SHP77 treated with DMSO at 0.1 percent for 48 hours (cell line): ENCODE measurements around the gene KRTAP1-4.
"Not testable (repeated sequence)": the region's sequence is repeated elsewhere in the genome, so short reads cannot be mapped to it uniquely, and the experiment has no call there.

Experiments
- DNase-seq: peaks from one replicate; lab custom pipeline; 2025; lab: John Stamatoyannopoulos, UW

Gene KRTAP1-4

DNA sequence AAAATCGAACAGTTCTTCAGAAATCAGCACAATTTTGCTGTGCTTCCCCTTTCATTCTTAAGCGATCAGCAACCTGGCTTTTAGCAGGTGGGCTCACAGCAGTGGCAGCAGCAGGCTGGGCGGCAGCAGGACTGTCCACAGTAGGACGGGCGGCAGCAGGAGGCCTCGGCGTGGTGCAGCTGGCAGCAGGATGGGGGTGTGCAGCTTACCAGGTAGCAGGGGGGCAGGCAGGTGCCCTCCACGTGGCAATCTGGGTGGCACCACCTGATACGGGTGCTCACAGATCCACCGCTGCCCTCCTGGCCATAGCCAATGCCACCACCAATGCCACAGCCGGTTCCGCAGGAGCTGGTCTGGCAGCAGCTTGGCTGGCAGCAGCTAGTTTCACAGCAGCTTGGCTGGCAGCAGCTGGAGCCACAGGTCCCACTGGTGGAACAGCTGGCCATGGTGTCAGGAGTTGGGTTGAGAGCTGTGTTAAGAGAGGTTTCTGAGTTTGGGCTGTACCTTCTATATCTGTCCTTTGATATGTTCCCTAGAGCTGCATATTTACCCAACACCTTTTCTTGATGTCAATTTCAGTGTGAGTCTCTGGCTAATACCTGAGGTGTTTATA lies at the start of gene KRTAP1-4:
TSS of gene KRTAP1-4 (minus strand) at position 563 of the 613 bp plus-strand sequence. CDS start at position 446, 117 bp downstream.
- DNase-seq, result no peak

- DNase-seq, result no peak
Measured at GRCh38 chr17:41076788-41077187, 46.8 kb upstream of the KRTAP1-4 start.

DNA sequence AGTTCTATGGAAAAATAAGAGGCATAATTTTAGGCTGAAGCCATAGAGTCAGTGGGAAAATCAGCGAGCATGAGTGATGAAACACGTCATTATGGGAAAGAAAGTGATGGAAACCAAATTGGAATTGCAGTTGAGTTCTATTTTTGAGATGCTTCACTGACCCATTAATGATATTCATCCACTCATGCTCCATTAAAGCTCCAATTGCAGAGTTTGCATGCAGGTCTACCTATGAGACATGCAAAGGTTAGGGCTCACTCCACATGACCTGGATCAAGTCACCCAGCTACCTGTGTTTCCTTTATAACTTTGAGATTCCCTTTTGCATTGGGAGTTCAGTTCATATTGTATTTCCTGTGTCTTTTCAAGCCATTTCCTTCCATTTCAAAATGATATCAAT lies 43.7 kb upstream of the KRTAP1-4 start:
- no peak for DNase-seq

DNA sequence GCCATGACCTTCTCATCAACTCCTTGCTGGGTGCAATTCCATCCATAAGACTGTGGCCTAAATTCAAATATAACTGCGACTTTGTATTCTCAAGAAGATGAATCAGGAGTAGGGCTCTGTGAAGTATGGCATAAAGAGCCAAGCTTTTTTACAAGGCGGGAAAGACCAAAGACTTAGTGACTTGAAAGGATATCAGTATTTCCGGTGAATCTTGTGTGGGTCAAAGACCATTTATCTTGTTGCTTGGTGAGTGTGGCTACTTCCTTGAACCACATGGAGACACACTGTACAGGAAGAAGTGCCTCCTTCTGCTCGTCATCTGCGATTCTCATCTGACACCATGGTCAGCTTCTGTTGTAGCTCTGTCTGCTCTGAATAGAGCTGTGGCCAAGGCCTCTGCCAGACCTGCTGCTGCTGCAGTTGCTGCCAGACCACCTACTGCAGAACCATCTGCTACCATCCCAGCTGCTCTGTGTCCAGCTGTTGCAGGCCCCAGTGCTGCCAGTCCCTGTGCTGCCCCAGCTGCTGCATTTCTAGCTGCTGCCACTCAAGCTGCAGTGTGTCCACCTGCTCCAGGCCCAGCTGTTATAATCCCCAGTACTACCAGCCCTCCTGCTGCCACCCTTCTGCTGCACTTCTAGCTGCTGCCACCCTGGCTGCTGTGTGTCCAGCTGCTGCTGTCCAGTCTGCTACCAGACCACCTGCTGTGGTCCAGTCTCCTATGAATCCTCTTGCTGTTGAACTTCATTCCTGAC lies 41.8 kb upstream of the KRTAP1-4 start:
- DNase-seq, result no peak

GRCh38 chr17:41069031-41069430 lies 39.0 kb upstream of the KRTAP1-4 start:
- DNase-seq, result no peak

GRCh38 chr17:41067281-41067680 lies 37.3 kb upstream of the KRTAP1-4 start:
- no peak for DNase-seq

GRCh38 chr17:41065829-41066624 lies 36.0 kb upstream of the KRTAP1-4 start, which contains the start of gene KRTAP2-4:
KRTAP2-4 (minus strand) TSS chr17:41065879; CDS start chr17:41065845, 34 bp downstream.
- DNase-seq, result no peak

GRCh38 chr17:41065016-41065689 lies 35.2 kb upstream of the KRTAP1-4 start:
- DNase-seq, result not testable (repeated sequence)

DNA sequence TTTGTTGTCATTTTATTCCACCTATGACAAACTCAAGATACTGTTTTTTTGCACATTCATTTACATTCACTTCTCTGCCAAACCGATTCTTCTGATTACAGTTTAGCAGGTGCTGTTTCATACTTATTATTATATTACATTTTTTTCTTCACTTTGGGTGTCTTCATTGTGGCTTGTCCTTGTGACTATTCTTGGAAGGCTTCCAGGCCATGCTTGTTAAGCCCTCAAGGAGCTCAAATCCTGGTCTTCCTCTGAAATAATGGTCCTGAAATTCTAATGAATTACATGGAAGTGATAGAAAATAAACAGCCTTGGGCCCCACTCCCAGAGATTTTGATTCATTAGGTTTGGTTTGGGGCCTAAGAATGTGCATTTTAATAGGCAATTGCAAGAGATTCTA lies 34.3 kb upstream of the KRTAP1-4 start:
- DNase-seq, result no peak

DNA sequence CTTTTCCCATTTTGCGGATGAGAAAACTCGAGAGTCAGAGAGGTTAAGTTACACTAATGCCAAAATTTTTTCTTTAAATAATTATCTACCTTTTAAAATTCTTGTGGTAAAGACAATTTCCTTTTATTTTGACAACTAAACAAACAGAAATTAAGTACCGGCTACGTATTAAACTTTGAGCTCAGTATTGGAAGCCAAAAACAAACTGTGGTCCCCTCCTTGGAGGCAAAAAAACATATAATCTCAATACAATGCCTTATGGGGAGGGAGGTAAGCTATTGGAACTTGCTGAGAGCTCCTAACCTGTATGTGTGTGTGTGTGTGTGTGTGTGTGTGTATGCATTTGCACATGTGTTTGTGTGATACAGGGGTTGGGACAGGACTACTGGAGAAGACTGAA lies 33.5 kb upstream of the KRTAP1-4 start:
- no peak for DNase-seq

- no peak for DNase-seq
Measured at GRCh38 chr17:41061964-41062363, 32.0 kb upstream of the KRTAP1-4 start.

DNA sequence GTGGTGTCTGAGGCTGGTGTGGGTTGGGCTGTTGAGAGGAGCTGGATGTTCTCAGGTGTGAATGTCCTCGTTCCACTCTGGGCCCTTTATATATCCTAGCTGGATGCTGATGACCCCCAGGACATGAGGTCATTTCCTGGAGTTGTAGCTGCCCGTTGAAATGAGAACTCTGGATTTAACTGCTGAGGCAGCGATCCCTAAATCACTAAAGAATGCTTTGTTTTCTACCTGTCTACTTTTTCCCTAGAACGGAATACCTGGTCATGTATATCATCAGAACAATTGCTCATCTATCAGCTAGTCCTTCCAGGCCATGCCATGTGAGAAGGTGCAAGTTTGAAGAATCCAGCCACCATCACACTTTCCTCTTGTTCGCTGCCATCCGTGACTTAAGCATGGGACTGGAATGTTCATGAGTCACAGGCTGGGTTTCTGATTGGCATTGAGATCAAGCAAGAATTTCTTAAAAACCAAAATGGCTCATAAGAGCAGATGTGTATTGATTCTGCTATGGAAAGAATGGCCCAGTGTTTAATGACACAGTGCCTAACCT lies 30.1 kb upstream of the KRTAP1-4 start, which contains the start of gene KRTAP2-3:
TSS of gene KRTAP2-3 (minus strand) at position 63 of the 553 bp plus-strand sequence. CDS start 64 bp downstream, outside the sequence.
- no peak for DNase-seq

DNA sequence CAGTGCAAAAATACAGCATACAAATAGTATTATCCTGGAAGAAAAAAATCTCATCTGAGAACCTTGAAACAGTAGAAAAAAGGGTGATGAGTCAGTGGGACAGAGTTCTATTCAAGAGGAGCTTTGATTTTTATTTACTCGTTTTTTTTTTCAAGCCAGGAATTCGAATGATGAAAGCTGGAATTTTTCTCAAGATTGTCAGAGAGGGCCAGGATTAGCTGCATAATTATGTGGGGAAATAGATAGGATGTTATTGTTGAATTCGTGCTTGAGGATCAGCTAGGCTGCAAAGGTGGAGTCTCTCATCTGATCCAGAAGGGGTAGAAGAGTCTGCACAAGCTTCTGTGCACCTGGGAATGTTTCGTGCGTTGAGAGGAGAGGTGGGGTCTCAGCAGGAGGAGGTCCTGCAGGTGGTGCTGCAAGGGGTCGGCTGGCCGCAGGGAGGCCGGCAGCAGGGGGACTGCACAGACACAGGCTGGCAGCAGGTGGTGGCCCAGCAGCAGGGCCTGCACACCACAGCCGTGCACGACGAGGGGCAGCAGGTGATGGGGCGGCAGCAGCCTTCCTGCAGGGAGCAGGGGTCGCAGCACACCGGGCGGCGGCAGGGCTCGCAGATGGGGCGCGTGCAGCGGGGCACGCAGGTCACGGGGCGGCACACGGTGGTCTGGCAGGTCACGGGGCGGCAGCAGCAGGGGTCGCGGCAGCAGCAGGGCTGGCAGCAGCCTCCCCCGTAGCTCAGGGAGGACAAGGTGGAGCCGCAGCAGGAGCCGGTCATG lies 29.5 kb upstream of the KRTAP1-4 start:
- not testable (repeated sequence) for DNase-seq

DNA sequence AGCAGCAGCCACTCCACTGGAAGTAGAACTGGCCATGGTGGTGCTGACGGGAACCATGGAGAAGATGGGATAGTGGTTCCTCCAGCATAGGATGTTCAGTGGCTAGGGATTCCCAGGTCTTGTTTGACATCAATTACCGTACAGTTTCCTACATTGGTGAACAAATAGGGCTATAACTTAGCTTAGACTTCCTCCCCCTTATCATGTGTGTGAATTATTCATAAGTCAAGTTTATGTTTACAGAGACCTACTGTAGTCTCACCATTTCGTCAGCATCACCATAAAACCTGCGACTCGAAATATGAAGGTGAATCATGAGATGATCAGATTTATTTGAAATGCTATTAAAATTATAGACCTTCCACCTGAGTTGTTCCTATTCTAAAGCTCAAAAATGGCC lies 28.7 kb upstream of the KRTAP1-4 start:
- no peak for DNase-seq

- DNase-seq, result no peak
Measured at GRCh38 chr17:41057547-41057946, 27.6 kb upstream of the KRTAP1-4 start.

DNA sequence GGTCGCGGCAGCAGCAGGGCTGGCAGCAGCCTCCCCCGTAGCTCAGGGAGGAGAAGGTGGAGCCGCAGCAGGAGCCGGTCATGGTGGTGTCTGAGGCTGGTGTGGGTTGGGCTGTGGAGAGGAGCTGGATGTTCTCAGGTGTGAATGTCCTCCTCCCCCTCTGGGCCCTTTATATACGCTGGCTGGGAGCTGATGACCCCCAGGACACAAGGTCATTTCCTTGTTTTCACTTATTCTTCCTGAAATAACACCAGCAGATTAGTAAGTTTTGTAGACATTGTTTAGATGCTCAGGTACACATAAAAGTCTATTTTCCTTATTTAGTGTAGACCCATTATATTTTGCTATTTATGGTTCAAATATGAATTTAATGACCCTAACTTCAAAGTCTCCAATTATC lies 25.1 kb upstream of the KRTAP1-4 start, which contains the start of gene KRTAP2-2:
TSS of gene KRTAP2-2 (minus strand) at position 101 of the 400 bp plus-strand sequence. CDS start at position 82, 19 bp downstream.
- not testable (repeated sequence) for DNase-seq

- not testable (repeated sequence) for DNase-seq
Measured at GRCh38 chr17:41054556-41054955, 24.6 kb upstream of the KRTAP1-4 start.

DNA sequence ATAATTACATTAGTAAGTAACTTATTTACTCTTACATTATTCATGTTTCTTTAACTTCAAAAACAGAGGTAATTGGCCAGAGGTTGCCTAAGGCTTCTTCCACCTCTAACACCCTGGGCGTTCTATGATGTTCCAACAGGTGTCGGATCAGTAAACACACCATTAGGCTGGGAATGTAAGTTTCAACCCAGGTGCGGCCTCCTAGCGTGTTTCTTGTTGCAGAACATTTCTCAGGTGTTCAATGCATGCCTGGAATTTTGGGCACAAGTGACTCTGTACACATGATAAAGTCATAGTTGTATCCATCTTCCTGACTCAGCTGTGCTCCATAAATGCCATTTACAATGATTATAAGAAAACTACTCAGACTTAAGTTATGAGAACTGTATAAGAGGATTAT lies 24.0 kb upstream of the KRTAP1-4 start:
- DNase-seq, result no peak

- no peak for DNase-seq
Measured at GRCh38 chr17:41052566-41052965, 22.6 kb upstream of the KRTAP1-4 start.

GRCh38 chr17:41049110-41049509 lies 19.1 kb upstream of the KRTAP1-4 start:
- no peak for DNase-seq

DNA sequence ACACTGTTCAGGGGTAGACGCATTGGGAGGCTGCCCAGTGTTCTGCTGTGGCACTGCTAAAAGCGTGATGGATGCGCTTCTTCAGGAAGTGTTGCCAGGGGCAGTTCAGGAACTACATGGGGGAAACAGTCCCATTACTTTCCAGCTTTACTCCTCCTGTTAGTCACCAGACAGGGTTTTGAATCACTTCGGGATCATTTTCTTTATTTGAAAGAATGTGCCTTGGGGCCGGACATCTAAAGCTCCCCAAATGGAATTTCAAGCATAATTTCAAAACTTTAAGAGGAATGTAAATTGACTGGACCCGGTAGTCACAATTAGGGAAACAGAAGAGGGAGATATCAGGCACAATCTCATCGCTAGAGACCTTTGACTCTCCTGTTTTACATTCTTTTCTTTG lies 18.4 kb upstream of the KRTAP1-4 start:
- DNase-seq, result no peak
